HG03159 (cell line): ENCODE measurements around the gene CD70.
"Not testable (repeated sequence)": the region's sequence is repeated elsewhere in the genome, so short reads cannot be mapped to it uniquely, and the experiment has no call there.

Experiments used
- ATAC-seq: cut with Tn5 transposase; IDR thresholded peaks from one replicate; pipeline ENCODE4 v1.9.1; 2021; ENCODE audit warnings: mild to moderate bottlenecking, moderate library complexity; ENCODE audit not compliant: unreplicated experiment

Gene CD70

GRCh38 chr19:6590827-6591319 lies at the start of gene CD70:
TSS of gene CD70 (minus strand) at chr19:6591150. CDS start at chr19:6591002, 148 bp downstream.
- ATAC-seq, result peak; percentile 39

GRCh38 chr19:6640333-6640732 lies 49.4 kb upstream of the CD70 start:
- not testable (repeated sequence) for ATAC-seq

GRCh38 chr19:6639439-6639838 lies 48.5 kb upstream of the CD70 start:
- no peak for ATAC-seq

- ATAC-seq, result not testable (repeated sequence)
Observed at GRCh38 chr19:6633456-6633813, 42.5 kb upstream of the CD70 start.

GRCh38 chr19:6632747-6633455 lies 42.0 kb upstream of the CD70 start:
- ATAC-seq, result not testable (repeated sequence)

GRCh38 chr19:6632002-6632621 lies 41.2 kb upstream of the CD70 start:
- no peak for ATAC-seq

GRCh38 chr19:6626764-6627163 lies 35.8 kb upstream of the CD70 start:
- no peak for ATAC-seq

- no peak for ATAC-seq
Observed at GRCh38 chr19:6617374-6617773, 26.4 kb upstream of the CD70 start.

- no peak for ATAC-seq
Observed at GRCh38 chr19:6616011-6616410, 25.1 kb upstream of the CD70 start.

- ATAC-seq, result no peak
Observed at GRCh38 chr19:6613711-6614110, 22.8 kb upstream of the CD70 start.

GRCh38 chr19:6610934-6611852 lies 20.2 kb upstream of the CD70 start:
- ATAC-seq, result no peak

- no peak for ATAC-seq
Observed at GRCh38 chr19:6608940-6609339, 18.0 kb upstream of the CD70 start.

- not testable (repeated sequence) for ATAC-seq
Observed at GRCh38 chr19:6608146-6608545, 17.2 kb upstream of the CD70 start.

GRCh38 chr19:6606276-6607070 lies 15.5 kb upstream of the CD70 start:
- ATAC-seq, result not testable (repeated sequence)

- ATAC-seq, result no peak
Observed at GRCh38 chr19:6604906-6605305, 14.0 kb upstream of the CD70 start.

GRCh38 chr19:6602729-6603114 lies 11.8 kb upstream of the CD70 start:
- ATAC-seq, result no peak

- ATAC-seq, result not testable (repeated sequence)
Observed at GRCh38 chr19:6601537-6602052, 10.6 kb upstream of the CD70 start.

- not testable (repeated sequence) for ATAC-seq
Observed at GRCh38 chr19:6600951-6601536, 10.1 kb upstream of the CD70 start.

GRCh38 chr19:6599866-6600454 lies 9.0 kb upstream of the CD70 start:
- ATAC-seq, result no peak
